Stimulated activated CD8-positive, alpha-beta memory T cell treated with anti-CD3 and anti-CD28 coated beads, Interleukin-4, amount 100 ng/mL, for 1 hour (primary cell): Measurements from ENCODE around the gene CYB5D1.
A peak's percentile ranks its signal among the peaks of the same experiment; 100 is the strongest.

Experiments used
- DNase-seq, 2 donors: peaks; one replicate each; pipeline ENCODE4 v3.0.0-alpha.2; 2020; ENCODE audit warnings: low read depth in 2 of 2, low spot score in 1 of 2

CYB5D1 gene

DNA sequence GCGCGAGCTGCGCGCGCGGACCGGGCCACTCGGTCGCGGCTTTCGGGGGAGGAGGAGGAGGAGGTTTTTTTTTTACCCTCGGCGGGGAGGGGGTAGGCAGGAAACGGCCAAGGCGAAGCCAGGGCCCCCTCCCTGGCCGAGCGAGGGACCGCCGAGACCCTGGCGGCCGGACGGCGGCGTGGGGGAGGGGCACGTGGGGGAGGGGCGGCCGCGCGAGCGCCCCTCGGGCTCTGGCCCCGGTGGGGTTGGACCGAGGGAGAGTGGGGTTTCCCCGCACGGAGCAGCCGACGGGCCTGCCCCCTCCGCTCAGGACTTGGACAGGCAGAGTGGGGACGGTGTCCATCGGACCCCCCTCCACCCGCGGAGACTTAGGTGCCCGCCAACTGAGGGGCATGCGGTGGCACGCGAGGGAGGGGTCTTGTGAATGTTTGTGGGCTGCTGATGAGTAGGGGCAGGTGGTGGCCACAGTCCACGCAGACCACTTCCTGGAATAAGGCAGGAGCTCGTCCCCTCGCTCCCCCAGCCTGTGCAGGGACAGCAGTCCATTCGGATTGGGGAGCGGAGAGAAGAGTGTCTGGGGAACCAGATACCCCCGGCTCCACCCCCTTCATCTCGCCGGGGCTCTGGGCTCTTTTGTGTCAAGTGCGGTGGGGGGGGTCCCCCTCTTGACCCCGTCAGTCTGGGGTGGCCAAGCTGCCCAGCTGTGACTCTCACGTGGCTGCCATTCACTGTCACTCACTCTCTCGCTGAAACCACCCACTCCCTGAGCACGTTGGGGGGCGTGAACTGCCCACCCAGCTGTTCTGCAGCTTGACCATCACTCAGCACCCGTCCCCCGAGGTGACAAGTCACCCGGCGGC lies 27.8 kb downstream of the CYB5D1 start:
- DNase-seq = peak in 1 of 2 donors; percentile 13

- peak in 1 of 2 donors; percentile 25 for DNase-seq
Measured at GRCh38 chr17:7886227-7887037, 28.6 kb downstream of the CYB5D1 start.

GRCh38 chr17:7887038-7887481 lies 29.3 kb downstream of the CYB5D1 start:
- no peak for DNase-seq

DNA sequence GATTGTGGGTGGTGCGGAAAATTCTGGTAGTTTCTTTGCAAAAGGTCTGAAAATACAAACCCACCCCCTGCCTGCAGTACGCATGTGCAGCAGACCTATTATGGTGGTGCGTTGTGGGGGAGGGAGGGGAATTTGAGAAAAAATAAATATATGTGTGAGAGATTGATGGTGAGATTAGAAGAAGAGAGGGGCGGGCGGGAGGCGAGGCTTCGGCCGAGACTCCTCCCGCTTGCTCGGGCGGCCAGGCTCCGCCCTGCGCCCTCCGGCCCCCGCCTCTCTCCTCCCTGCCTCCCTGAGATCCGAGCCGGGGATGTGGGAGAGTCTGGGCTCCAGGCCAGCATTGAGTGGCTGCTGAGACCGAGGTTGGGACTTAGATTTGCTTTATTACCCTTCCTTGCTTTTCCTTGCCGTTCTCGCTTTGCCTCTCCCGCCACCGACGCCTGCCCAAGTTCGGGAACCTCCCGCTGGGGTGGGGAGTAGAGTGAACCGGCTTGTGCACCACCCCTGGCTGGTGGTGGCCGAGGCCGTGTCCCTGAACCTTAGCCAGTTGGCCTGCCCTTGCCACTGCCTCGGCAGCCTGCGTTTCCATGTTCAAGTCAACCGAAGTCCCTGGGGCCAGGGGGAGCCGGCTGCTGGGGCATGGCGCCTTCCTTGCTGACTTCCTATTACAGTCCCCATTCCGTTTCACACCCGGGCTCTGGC lies 29.8 kb downstream of the CYB5D1 start:
- peak in 1 of 2 donors; percentile 80 for DNase-seq

- peak in 1 of 2 donors; percentile 2 for DNase-seq
Measured at GRCh38 chr17:7888184-7888920, 30.5 kb downstream of the CYB5D1 start, which contains the start of gene CHD3. CHD3 (plus strand) TSS chr17:7888789; CDS start chr17:7889001, 212 bp downstream.

DNA sequence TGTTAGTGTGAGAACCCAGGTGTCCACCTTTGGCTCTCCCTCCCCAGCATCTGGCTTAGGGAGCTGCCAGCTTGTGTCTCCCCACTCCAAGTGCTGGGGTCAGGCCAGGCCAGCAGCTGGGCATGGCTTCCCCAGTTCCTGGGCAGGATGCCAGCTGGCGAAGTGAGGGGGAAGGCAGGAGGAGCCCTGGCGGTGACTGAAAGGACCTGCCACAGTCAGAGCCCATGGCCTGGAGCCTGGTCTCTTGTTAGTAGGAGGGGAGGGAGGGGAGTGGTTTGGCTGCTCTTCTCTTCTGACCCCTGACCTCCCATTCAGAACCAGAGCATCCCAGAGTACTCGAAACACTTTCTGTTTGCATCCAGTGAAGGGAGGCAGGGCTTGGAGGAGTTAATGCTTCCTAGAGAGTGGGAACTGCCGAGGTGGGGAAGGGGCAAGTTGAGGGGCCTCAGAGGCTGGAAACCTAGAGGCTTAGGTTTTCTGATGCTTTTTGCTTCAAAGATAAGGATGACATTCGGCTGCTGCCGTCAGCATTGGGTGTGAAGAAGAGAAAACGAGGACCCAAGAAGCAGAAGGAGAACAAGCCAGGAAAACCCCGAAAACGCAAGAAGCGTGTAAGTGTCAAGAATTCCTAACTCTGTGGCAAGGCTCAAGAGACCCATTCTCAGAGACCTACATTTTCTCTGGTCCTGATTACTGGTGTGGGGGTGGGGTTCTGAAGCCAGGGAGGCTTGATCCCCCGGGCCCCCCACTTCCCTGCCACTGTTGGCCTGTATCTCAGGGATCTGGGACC lies 31.6 kb downstream of the CYB5D1 start:
- DNase-seq = peak in 1 of 2 donors; percentile 3

DNA sequence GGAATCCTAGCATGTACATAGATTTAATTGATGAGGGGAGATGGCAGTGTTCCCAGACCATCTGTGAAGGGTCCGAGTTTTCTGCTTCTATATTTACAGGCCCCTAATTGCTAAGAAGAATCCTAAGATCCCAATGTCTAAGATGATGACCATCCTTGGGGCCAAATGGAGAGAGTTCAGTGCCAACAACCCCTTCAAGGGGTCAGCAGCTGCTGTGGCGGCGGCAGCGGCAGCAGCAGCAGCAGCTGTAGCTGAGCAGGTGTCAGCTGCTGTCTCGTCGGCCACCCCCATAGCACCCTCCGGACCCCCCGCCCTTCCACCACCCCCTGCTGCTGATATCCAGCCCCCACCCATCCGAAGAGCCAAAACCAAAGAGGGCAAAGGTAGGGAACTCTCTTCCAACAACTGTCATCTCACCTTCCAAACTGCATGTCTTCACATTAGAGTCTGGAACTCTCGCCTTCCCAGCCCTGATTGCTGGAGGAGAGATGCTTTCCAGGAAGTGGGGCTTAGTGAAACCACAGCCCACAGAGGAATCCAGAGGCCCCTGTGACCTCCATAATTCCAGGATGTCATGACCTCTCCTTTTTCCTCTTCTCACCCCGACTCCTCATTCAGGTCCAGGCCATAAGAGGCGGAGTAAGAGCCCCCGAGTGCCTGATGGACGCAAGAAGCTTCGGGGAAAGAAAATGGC lies 35.5 kb downstream of the CYB5D1 start:
- DNase-seq = no peak

- DNase-seq = no peak
Measured at GRCh38 chr17:7894226-7894625, 36.4 kb downstream of the CYB5D1 start.

DNA sequence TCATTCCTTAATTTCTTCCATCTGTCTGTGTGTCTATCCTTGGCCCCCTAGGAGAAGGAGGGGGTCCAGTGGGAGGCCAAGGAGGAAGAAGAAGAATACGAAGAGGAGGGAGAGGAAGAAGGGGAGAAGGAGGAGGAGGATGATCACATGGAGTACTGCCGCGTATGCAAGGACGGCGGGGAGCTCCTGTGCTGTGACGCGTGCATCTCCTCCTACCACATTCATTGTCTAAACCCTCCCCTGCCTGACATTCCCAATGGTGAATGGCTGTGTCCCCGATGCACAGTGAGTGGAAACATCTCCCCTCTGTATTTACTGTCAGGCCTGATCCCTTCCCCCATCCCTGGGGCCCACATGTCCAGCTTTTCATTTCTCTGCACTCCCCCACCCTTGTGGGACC lies 37.1 kb downstream of the CYB5D1 start:
- no peak for DNase-seq

- DNase-seq = no peak
Measured at GRCh38 chr17:7897090-7897489, 39.3 kb downstream of the CYB5D1 start.

DNA sequence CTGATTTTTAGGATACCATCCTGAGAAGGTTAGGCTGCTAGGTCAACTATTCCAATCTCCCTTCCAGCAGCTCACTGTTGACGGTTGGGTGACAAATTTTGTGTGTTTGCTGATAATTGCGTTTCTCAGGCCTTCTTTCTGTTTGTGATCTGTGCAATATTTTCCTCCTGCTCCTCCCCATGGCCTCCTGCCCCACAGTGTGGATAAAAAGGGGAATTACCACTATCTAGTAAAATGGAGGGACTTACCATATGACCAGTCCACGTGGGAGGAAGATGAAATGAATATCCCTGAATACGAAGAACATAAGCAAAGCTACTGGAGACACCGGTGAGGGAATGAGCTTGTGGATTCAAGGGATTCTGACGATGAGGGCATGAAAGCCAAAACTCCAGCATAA lies 40.0 kb downstream of the CYB5D1 start:
- DNase-seq = no peak

DNA sequence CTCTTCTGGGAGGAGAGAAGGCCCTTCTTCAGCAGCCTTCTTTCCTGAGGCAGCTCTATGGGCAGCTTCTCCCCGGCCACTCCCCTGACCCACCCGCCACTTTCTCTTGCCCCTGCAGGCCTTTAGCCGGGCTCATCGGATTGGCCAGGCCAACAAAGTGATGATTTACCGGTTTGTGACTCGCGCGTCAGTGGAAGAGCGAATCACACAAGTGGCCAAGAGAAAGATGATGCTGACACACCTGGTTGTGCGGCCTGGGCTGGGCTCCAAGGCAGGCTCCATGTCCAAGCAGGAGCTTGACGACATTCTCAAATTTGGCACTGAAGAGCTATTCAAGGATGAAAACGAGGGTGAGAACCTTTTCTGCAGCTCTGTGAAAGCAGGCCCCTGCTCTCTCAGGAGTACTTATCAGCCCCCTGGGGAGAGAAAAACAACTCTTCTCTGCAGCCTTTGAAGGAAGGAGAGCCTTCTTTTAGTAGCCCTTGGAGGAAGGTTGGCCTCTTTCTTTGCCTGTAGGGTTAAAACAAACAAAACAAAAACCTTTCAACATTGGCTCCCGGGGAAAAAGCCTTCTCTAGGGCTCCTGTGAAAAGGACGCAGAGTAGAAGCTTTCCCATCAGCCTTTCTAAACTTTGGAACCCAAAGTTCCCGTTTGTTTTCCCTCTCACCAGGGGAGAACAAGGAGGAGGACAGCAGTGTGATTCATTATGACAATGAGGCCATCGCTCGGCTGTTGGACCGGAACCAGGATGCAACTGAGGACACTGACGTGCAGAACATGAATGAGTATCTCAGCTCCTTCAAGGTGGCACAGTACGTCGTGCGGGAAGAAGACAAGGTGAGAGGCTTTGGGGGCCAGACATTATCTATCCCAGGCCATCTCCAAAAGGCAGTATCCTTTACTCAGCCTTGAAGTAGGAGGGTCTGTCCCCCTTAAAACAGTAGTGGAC lies 45.6 kb downstream of the CYB5D1 start:
- no peak for DNase-seq

DNA sequence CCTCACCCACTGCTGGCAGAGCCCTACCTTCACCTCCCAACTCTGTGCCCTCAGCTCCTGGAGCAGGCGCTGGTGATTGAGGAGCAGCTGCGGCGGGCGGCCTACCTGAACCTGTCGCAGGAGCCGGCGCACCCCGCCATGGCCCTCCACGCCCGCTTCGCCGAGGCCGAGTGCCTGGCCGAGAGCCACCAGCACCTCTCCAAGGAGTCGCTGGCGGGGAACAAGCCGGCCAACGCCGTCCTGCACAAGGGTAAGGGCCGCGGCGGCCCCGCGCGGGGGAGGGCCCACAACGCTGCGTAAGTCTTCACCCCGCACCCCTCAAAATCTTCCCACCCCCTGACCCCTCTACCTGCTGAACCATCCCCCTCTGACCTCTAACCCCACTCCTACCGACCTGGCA lies 51.3 kb downstream of the CYB5D1 start:
- no peak for DNase-seq

DNA sequence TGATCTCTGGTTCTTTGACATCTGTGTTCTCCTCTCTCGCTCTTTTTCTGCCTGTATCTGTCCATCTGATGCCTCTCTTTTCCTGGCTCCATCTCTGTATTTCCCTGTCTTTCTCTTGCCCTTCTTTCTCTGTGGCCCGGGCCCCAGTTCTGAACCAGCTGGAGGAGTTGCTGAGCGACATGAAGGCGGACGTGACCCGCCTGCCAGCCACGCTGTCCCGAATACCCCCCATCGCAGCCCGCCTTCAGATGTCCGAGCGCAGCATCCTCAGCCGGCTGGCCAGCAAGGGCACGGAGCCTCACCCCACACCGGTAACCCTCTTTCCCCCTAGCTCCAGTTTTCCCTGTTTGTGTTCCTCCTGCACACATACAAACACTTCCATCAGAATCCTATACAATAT lies 52.5 kb downstream of the CYB5D1 start:
- no peak for DNase-seq

DNA sequence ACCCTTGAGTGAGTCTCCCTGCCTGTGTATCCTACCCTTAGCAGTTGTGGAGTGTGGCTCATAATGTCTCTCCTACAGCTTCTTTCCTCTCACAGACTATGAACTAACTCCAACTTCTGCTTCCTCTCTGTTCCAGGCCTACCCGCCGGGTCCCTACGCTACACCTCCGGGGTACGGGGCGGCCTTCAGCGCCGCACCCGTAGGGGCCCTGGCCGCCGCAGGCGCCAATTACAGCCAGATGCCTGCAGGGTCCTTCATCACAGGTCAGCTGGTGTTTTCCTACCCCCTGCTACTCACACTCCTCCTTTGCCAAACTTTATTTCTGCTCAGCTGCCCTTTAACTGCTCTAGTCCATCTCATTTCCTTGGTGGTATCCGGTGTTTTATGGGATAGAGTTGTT lies 52.9 kb downstream of the CYB5D1 start:
- DNase-seq = no peak

DNA sequence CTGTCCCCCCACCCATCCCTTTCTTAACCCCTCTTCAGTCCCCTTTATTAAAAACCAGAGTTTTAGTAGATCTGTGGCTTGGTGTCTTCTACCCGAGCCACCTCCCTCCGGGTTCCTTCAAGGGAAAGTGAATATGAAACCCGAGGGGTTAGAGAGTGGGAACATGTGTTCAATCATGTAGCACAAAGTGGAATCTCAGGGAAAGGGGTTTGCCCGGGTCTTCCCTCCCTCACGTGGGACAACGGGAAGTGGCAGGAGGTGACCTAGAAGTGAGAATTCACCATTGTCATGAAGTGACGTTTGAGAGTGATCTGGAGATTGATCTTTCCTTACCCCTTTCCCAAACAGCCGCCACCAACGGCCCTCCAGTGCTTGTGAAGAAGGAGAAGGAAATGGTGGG lies 53.3 kb downstream of the CYB5D1 start:
- DNase-seq = no peak
